H1 (cell line): Measurements from ENCODE around the gene SNX32. TPM values are rescaled to one million over a fixed set of nuclear protein-coding genes. Genes with fewer than 3 reads are reported as not detected.

Source experiments
- CTCF ChIA-PET: fragments of 300-600 bp; sonication (Branson Sonifier 250); formaldehyde crosslinking; loops from one replicate; lab custom pipeline; 2021; ENCODE audit not compliant: partially characterized antibody; lab: Charles Lee
- POLR2A ChIA-PET: fragments of 300-600 bp; sonication (Branson Sonifier 250); formaldehyde crosslinking; loops from one replicate; lab custom pipeline; 2021; ENCODE audit warnings: inconsistent platforms; ENCODE audit not compliant: partially characterized antibody; lab: Charles Lee
- DNase-seq, 2 experiments: peaks; one replicate each; pipeline versions ENCODE4 v3.0.0 to v3.0.0-alpha.2; 2010 to 2022; ENCODE audit warnings: low spot score in 2 of 2, low read depth in 1 of 2, mixed read lengths in 1 of 2
- FAIRE-seq: peaks from 2 replicates; lab custom pipeline; 2011; peaks lifted over from hg19 to GRCh38; lab: Jason Lieb, UNC
- H2AFZ ChIP-seq: 2 replicates; pipeline ENCODE4 v1.8.1; 2012; ENCODE audit warnings: low read length, inconsistent platforms
- H2AK5ac ChIP-seq: 2 replicates; pipeline ENCODE4 v1.6.1; 2013; ENCODE audit warnings: low read depth, low read length
- H2BK120ac ChIP-seq: replicated peaks from 2 replicates; pipeline ENCODE3; 2013; ENCODE audit warnings: low read depth, low read length, inconsistent platforms
- H2BK12ac ChIP-seq: 2 replicates; pipeline ENCODE4 v1.6.1; 2013; ENCODE audit warnings: low read depth, low read length
- H2BK15ac ChIP-seq: 2 replicates; pipeline ENCODE4 v1.6.1; 2013; ENCODE audit warnings: low read length
- H2BK20ac ChIP-seq: 2 replicates; pipeline ENCODE4 v1.6.1; 2013; ENCODE audit warnings: low read length
- H2BK5ac ChIP-seq: 2 replicates; pipeline ENCODE4 v1.6.1; 2013; ENCODE audit warnings: low read depth, low read length
- H3K14ac ChIP-seq: 2 replicates; pipeline ENCODE4 v1.6.1; 2013; ENCODE audit warnings: inconsistent platforms; ENCODE audit not compliant: insufficient read length
- H3K18ac ChIP-seq: 2 replicates; pipeline ENCODE4 v1.6.1; 2013; ENCODE audit warnings: low read length; ENCODE audit errors: extremely low read depth
- H3K23ac ChIP-seq: 2 replicates; pipeline ENCODE4 v1.6.1; 2013; ENCODE audit warnings: inconsistent platforms; ENCODE audit not compliant: insufficient read length
- H3K23me2 ChIP-seq: 2 replicates; pipeline ENCODE4 v1.6.1; 2013; ENCODE audit warnings: low read depth, low read length
- H3K27ac ChIP-seq: 2 replicates; pipeline ENCODE4 v1.6.1; 2011; ENCODE audit warnings: low read depth, low read length, inconsistent platforms
- H3K27me3 ChIP-seq, 4 experiments: replicated peaks in 1 of 4; 1 replicate in 1 of 4; 2 replicates in 3 of 4; pipeline versions ENCODE4 v1.6.1 to v1.8.1; 2011 to 2013; ENCODE audit warnings: low read length in 3 of 4, mild to moderate bottlenecking in 3 of 4, inconsistent platforms in 2 of 4, mixed read lengths in 2 of 4, moderate library complexity in 1 of 4; ENCODE audit not compliant: control insufficient read depth in 3 of 4, insufficient read depth in 3 of 4; ENCODE audit errors: extremely low read depth in 1 of 4
- H3K36me3 ChIP-seq, 4 experiments: 2 replicates each; pipeline versions ENCODE4 v1.6.1 to v1.8.1; 2011 to 2013; ENCODE audit warnings: mild to moderate bottlenecking in 4 of 4, low read length in 3 of 4, moderate library complexity in 2 of 4, control low read depth in 1 of 4, inconsistent platforms in 1 of 4; ENCODE audit not compliant: insufficient read depth in 4 of 4, control insufficient read depth in 2 of 4
- H3K4ac ChIP-seq: replicated peaks from 2 replicates; pipeline ENCODE3; 2013; ENCODE audit warnings: low read length, low read depth, mixed read lengths, inconsistent platforms; ENCODE audit not compliant: insufficient read length
- H3K4me1 ChIP-seq, 4 experiments: replicated peaks in 1 of 4; 1 replicate in 1 of 4; 2 replicates in 3 of 4; pipeline versions ENCODE4 v1.6.1 to v1.8.1; 2011 to 2013; ENCODE audit warnings: low read length in 3 of 4, inconsistent platforms in 2 of 4, mixed read lengths in 1 of 4; ENCODE audit not compliant: insufficient read depth in 4 of 4, control insufficient read depth in 3 of 4
- H3K4me2 ChIP-seq, 2 experiments: 2 replicates each; pipeline versions ENCODE4 v1.6.1 to v1.8.1; 2011 to 2013; ENCODE audit warnings: low read depth in 2 of 2, low read length in 2 of 2, control low read depth in 1 of 2, inconsistent platforms in 1 of 2, mild to moderate bottlenecking in 1 of 2; ENCODE audit not compliant: insufficient read depth in 1 of 2
- H3K4me3 ChIP-seq, 4 experiments: fragments of 200-600, 300-600 bp in 1 of 4; sonication (generic), shearing (Covaris generic), sonication (Bioruptor Twin) in 1 of 4; 2 replicates each; pipeline versions ENCODE4 v1.5.1 to v1.8.1; 2011 to 2016; ENCODE audit warnings: low read length in 4 of 4, low read depth in 3 of 4, control low read depth in 2 of 4, inconsistent platforms in 2 of 4, mild to moderate bottlenecking in 2 of 4, mixed read lengths in 1 of 4, moderate library complexity in 1 of 4; ENCODE audit not compliant: insufficient read depth in 2 of 4; ENCODE audit errors: extremely low read depth in 1 of 4
- H3K56ac ChIP-seq: replicated peaks from 2 replicates; pipeline ENCODE3; 2013; ENCODE audit warnings: low read depth, mild to moderate bottlenecking, mixed read lengths, low read length, inconsistent platforms; ENCODE audit not compliant: insufficient read length
- H3K79me1 ChIP-seq: 2 replicates; pipeline ENCODE4 v1.6.1; 2013; ENCODE audit warnings: low read depth, low read length, control low read depth
- H3K79me2 ChIP-seq, 2 experiments: 2 replicates each; pipeline versions ENCODE4 v1.6.1 to v1.8.1; 2012 to 2013; ENCODE audit warnings: low read length in 2 of 2, mild to moderate bottlenecking in 2 of 2, inconsistent platforms in 1 of 2; ENCODE audit not compliant: insufficient read depth in 2 of 2, control insufficient read depth in 1 of 2
- H3K9ac ChIP-seq, 4 experiments: replicated peaks in 1 of 4; 1 replicate in 1 of 4; 2 replicates in 3 of 4; pipeline versions ENCODE4 v1.6.1 to v1.8.1; 2011 to 2013; ENCODE audit warnings: low read depth in 3 of 4, low read length in 3 of 4, control low read depth in 2 of 4, mild to moderate bottlenecking in 2 of 4, moderate library complexity in 2 of 4, inconsistent platforms in 1 of 4; ENCODE audit errors: extremely low read depth in 1 of 4
- H3K9me3 ChIP-seq, 2 experiments: 2 replicates each; pipeline versions ENCODE4 v1.6.1 to v1.8.1; 2012 to 2013; ENCODE audit warnings: mild to moderate bottlenecking in 2 of 2, moderate library complexity in 2 of 2, control low read depth in 1 of 2, inconsistent platforms in 1 of 2, low read depth in 1 of 2, low read length in 1 of 2, mixed read lengths in 1 of 2; ENCODE audit not compliant: insufficient read depth in 2 of 2
- H4K20me1 ChIP-seq, 2 experiments: replicated peaks in 1 of 2; 2 replicates each; pipeline versions ENCODE3 to v1.8.1; 2011 to 2013; ENCODE audit warnings: inconsistent platforms in 2 of 2, low read length in 2 of 2, mild to moderate bottlenecking in 1 of 2; ENCODE audit not compliant: insufficient read depth in 2 of 2, control insufficient read depth in 1 of 2
- H4K5ac ChIP-seq: 2 replicates; pipeline ENCODE4 v1.6.1; 2013; ENCODE audit warnings: low read length, low read depth, mixed read lengths, inconsistent platforms; ENCODE audit not compliant: insufficient read length
- H4K8ac ChIP-seq: 2 replicates; pipeline ENCODE4 v1.8.0; 2013; ENCODE audit warnings: mild to moderate bottlenecking, moderate library complexity, low read length, inconsistent platforms; ENCODE audit not compliant: insufficient read depth; ENCODE audit errors: extremely low read depth
- H4K91ac ChIP-seq: replicated peaks from 2 replicates; pipeline ENCODE3; 2013; ENCODE audit warnings: low read length, mixed read lengths, inconsistent platforms; ENCODE audit not compliant: insufficient read length
- ATF2 ChIP-seq: IDR thresholded peaks from 2 replicates; pipeline ENCODE4 v1.6.1; 2012; ENCODE audit warnings: low read length, inconsistent platforms
- BCL11A ChIP-seq, 2 experiments: IDR thresholded peaks; one replicate each; pipeline ENCODE4 v1.6.1; 2011; ENCODE audit warnings: low read depth in 2 of 2, low read length in 2 of 2, mild to moderate bottlenecking in 2 of 2
- CHD2 ChIP-seq: IDR thresholded peaks from 2 replicates; pipeline ENCODE4 v1.6.1; 2012; ENCODE audit warnings: low read length, improper control_type of control experiment
- CTBP2 ChIP-seq: IDR thresholded peaks from 2 replicates; pipeline ENCODE4 v1.7.0; 2011; ENCODE audit warnings: borderline replicate concordance, mild to moderate bottlenecking, moderate library complexity, mixed read lengths, low read length; ENCODE audit not compliant: insufficient read depth, insufficient read length
- PHF8 ChIP-seq: fragments of 200-600 bp; sonication (generic); conservative IDR thresholded peaks from 2 replicates; pipeline ENCODE4 v1.7.1; 2012; ENCODE audit warnings: low read depth, mild to moderate bottlenecking, inconsistent platforms, low read length, moderate library complexity
- SP4 ChIP-seq: IDR thresholded peaks from 2 replicates; pipeline ENCODE4 v1.6.1; 2012; ENCODE audit warnings: low read length, inconsistent platforms
- WGBS, 2 experiments: shearing (Covaris generic) in 1 of 2; methylation state at CpG; one replicate each; pipeline versions ENCODE4 v1.1.6 to v1.1.7; 2013 to 2015; ENCODE audit warnings: low lambda C conversion rate in 2 of 2, mixed read lengths in 2 of 2, inconsistent platforms in 1 of 2, low coverage in 1 of 2, missing lambda C conversion rate in 1 of 2; ENCODE audit not compliant: insufficient replicate concordance in 2 of 2, insufficient coverage in 1 of 2, insufficient read length in 1 of 2; ENCODE audit errors: extremely low coverage in 1 of 2, missing lambda C conversion rate in 1 of 2; 5-methylcytosine and 5-hydroxymethylcytosine counted together
- long read RNA-seq, 2 experiments: library from RNA in 1 of 2; library from capped mRNA in 1 of 2; stranded (forward); transcript quantifications; one replicate each; pipeline ENCODE4 v2.0.0, GENCODE V29; 2021; ENCODE audit warnings: inconsistent platforms in 1 of 2
- polyA minus RNA-seq, 3 experiments: library from RNA; depleted of rRNA, polyadenylated mRNA; stranded (reverse); fragments of >200 nt; gene quantifications; 1 replicate in 2 of 3; 2 replicates in 1 of 3; pipeline ENCODE4 v1.2.3, GENCODE V29; 2011
- polyA plus RNA-seq, 7 experiments: library from polyadenylated mRNA; depleted of rRNA in 3 of 7; stranded (reverse) in 5 of 7; unstranded in 2 of 7; fragments of >200 nt in 5 of 7; fragments of 200-250 nt in 2 of 7; gene quantifications; 1 replicate in 5 of 7; 2 replicates in 1 of 7; 4 replicates in 1 of 7; pipeline versions ENCODE4 v1.2.1 to v1.2.3, GENCODE V29; 2011 to 2013; ENCODE audit warnings: missing spikeins in 2 of 7, mixed read lengths in 2 of 7
- total RNA-seq: library from RNA; stranded (reverse); fragmentation: NEBNext Ultra II Directional; extraction: Animal tissue kit (Norgen Biotek cat#: 25700); gene quantifications from 2 replicates; pipeline ENCODE4 v1.2.1, GENCODE V29; 2021

SNX32 gene
- total RNA-seq (1.1 and 2.2 TPM in 2 replicates), polyA plus RNA-seq (2011; rRNA removed) (0.76 and 1.4 TPM in 2 replicates), polyA minus RNA-seq (2011; rRNA and poly(A)+ RNA removed) (0.54 and 1.1 TPM in 2 replicates)
- polyA plus RNA-seq (2011; cell fraction: cytosol; rRNA removed): 0.96 TPM
- polyA plus RNA-seq (2011; cell fraction: nucleus; rRNA removed): 7.1 TPM
- polyA plus RNA-seq (2012, experiment 1 of 2): 1.2 to 2.6 TPM (median 2.2 TPM) in 4 replicates
- 1.2 TPM for polyA plus RNA-seq (2012, experiment 2 of 2)
- polyA plus RNA-seq (2013, experiment 1 of 2): 0.61 TPM
- polyA plus RNA-seq (2013, experiment 2 of 2): 0.57 TPM
- polyA minus RNA-seq (2011; cell fraction: cytosol; rRNA and poly(A)+ RNA removed): not detected
- 1.6 TPM for polyA minus RNA-seq (2011; cell fraction: nucleus; rRNA and poly(A)+ RNA removed)
- long read RNA-seq, experiment 1, partial matches to known transcripts: 1 of 1 reads
- long read RNA-seq, experiment 1, other reads (novel, unspliced or antisense): 0 of 1 reads
- long read RNA-seq, experiment 2, partial matches to known transcripts: 0 of 2 reads
- long read RNA-seq, experiment 2, other reads (novel, unspliced or antisense): 2 of 2 reads

DNA sequence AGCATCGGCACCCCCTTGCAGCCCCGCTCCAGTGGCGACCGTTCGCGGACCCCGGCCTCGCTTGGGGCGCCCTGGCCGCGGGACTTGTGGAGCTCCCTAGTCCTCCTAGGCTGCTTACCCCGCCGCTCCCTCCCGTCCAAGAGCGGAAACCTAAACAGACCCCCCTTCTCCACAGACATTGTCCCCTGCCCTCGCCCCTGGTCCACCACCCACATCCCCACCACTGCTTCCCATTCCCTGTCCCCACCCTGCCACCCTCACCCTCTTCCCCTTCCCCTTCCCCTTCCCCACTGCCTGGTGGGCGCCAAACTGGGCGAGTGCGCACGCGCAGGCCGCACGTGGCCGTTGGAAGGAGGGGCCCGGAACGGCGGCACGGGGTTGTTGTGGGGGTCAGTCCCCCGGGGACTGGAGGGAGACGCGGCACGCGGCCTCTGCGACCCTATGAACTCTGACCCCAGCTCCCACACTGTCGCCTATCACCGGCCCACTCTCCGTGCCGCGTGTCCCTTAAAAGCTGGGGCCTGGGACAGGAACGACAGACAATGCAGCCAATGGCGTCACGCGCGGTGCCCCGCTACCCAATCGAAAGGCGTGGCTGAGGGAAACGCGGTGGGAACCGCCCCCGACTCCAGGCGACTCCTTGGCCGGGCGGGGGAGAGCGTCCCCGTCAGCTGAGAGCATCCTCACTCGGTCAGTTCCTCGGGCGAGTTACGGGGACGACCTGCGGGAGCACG is at the start of gene SNX32:
SNX32 (plus strand) TSS at position 667 of the 734 bp plus-strand sequence. CDS start 103 bp downstream, outside the sequence.
- Histone ChIP-seq H4K91ac (peak within 1 kb of the TSS; percentile 90), H3K23ac (peak within 1 kb of the TSS; percentile 75), H2AK5ac (peak within 1 kb of the TSS; percentile 97), H2BK12ac (peak within 1 kb of the TSS; percentile 96), H3K18ac (peak within 1 kb of the TSS; percentile 72), H3K4ac (peak within 1 kb of the TSS; percentile 100), H3K4me1 (peaks cover 0 to 8% (median 6%) of the 10 kb centered on the region in 4 experiments; a peak in 6 of 7 replicates), H2AFZ (peak within 1 kb of the TSS; percentile 97), H3K23me2 (peaks cover 22% of the 10 kb centered on the region), H3K27me3 (peaks cover 0 to 9% (median 6%) of the 10 kb centered on the region in 4 experiments; a peak in 4 of 7 replicates), H4K5ac (peak within 1 kb of the TSS; percentile 73), H2BK120ac (peak within 1 kb of the TSS; percentile 35), H3K4me2 (peak within 1 kb of the TSS; percentile 97 to 100), H3K56ac (peak within 1 kb of the TSS; percentile 49), H3K79me2 (peaks cover 0 to 3% of the 10 kb centered on the region in 2 experiments; a peak in 1 of 4 replicates), H4K20me1 (peaks cover 0 to 9% of the 10 kb centered on the region in 2 experiments), H3K79me1 (no peaks in the 10 kb centered on the region; the same call in 1 of the 2 replicates), H3K9me3 (no peaks in the 10 kb centered on the region), H3K36me3 (no peaks in the 10 kb centered on the region; a peak in 1 of 8 replicates), H3K14ac (peak within 1 kb of the TSS; percentile 100), H4K8ac (peak within 1 kb of the TSS; percentile 97), H2BK5ac (peak within 1 kb of the TSS; percentile 89), H2BK15ac (peak within 1 kb of the TSS; percentile 99), H3K4me3 (peak within 1 kb of the TSS; percentile 68 to 72 (median 70)), H2BK20ac (peak within 1 kb of the TSS; percentile 62; the same call in 1 of the 2 replicates), H3K9ac (peak within 1 kb of the TSS in 3 of 4 experiments; percentile 71 to 75 (median 71); a peak in 6 of 7 replicates), H3K27ac (peak within 1 kb of the TSS; percentile 70; the same call in 1 of the 2 replicates)
- FAIRE-seq (peak; percentile 58), DNase-seq (peak in 1 of 2 experiments; percentile 97)
- 6% methylated on average over 20 of the region's 63 CpGs; no CpG with 5 or more reads in 1 of the 2 experiments for WGBS, 2 experiments
- ChIA-PET CTCF (interaction anchor here (0.7 to 3.9 kb wide), 19 partner anchors 10 to 226 kb away, joined by 3 to 52 read pairs (median 4); partner anchors contain the start of genes AP5B1, FIBP and MUS81), POLR2A (interaction anchor here (1.0 to 4.0 kb wide), 11 partner anchors 9 to 195 kb away, joined by 3 to 30 read pairs (median 7); partner anchors contain the start of genes AP5B1, CFL1, KAT5 and MUS81)
- TF ChIP-seq BCL11A (IDR thresholded peaks at IDR 0.05; ENCODE audit: low read depth in 2 of 2, low read length in 2 of 2) (no peak), PHF8 (peak; percentile 72), ATF2 (no peak), CTBP2 (no peak), CHD2 (peak; percentile 92), SP4 (peak; percentile 94; the same call in 1 of the 2 replicates)
